Astrocyte (in vitro differentiated cells and primary cell): ENCODE data around the gene TAGLN.

Experiments
- CTCF ChIP-seq: IDR thresholded peaks from 2 replicates; pipeline ENCODE4 v1.5.1; 2011; ENCODE audit warnings: low read depth, mild to moderate bottlenecking, inconsistent platforms, low read length, moderate library complexity; ENCODE audit not compliant: insufficient read depth
- EZH2 ChIP-seq: IDR thresholded peaks from 2 replicates; pipeline ENCODE4 v1.6.1; 2012; ENCODE audit warnings: mild to moderate bottlenecking, low read length, inconsistent platforms; ENCODE audit not compliant: insufficient read depth

- no peak for TF ChIP-seq CTCF
- no peak for TF ChIP-seq EZH2
Observed at GRCh38 chr11:117179048-117179999, 19.8 kb upstream of the TAGLN start.
